GM21717 (cell line): ENCODE results near the gene ITGA6.
"Not testable (repeated sequence)": the region's sequence is repeated elsewhere in the genome, so short reads cannot be mapped to it uniquely, and the experiment has no call there.

ENCODE experiments used
- ATAC-seq: cut with Tn5 transposase; IDR thresholded peaks from one replicate; pipeline ENCODE4 v1.9.1; 2021; ENCODE audit warnings: mild to moderate bottlenecking, moderate library complexity; ENCODE audit not compliant: unreplicated experiment

The ITGA6 gene

DNA sequence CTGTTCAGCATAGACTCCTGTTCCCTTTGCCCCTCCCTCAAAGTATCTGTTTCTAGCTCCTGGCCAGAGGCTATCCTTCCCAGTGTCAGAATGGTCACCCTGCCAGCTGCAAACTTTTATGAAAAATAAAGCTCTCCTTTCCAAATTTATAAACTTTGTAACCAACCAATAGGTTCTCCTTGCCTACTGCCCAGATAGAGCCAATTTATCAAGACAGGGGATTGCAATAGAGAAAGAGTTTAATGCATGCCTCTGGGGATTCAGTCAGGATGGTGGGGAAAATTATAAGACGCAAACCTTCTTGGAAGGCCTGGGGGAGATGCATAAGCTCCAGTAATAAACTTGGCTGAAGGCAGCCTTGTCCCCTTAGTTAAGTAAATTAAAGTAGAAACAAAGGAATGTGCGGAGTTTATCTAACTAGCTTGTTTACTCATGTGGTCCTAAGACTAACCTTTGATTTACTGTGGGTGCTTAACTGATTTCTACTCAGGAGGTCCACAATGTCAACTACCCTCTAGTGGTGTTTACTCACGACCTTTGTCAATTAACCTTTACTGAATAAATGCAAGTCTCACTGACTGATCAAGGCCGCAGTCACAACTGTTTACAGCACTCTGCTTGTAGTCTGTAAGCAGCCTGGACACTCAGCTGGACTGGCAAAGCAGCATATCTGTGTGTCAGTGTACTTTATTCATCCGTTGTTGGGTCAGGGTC lies 85.6 kb downstream of the ITGA6 start:
- ATAC-seq, result no peak

DNA sequence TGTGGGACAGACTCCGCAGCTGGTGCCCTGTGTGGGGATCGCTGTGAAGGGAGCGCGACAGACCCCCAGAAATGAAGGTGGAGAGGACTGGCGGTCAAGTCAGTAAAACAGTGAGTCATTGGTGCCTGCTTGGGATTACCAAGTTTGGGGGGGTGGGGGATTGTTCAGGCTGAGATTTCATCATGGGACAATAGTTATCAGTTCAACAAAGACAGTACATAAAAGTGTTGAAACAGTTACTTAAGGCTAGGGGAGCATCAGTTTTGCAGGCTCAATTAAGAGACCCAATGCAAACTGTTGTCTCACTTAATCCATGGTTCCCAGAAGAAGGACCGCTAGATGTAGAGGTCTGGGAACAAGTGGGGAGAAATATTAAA lies 86.1 kb downstream of the ITGA6 start:
- ATAC-seq, result no peak

DNA sequence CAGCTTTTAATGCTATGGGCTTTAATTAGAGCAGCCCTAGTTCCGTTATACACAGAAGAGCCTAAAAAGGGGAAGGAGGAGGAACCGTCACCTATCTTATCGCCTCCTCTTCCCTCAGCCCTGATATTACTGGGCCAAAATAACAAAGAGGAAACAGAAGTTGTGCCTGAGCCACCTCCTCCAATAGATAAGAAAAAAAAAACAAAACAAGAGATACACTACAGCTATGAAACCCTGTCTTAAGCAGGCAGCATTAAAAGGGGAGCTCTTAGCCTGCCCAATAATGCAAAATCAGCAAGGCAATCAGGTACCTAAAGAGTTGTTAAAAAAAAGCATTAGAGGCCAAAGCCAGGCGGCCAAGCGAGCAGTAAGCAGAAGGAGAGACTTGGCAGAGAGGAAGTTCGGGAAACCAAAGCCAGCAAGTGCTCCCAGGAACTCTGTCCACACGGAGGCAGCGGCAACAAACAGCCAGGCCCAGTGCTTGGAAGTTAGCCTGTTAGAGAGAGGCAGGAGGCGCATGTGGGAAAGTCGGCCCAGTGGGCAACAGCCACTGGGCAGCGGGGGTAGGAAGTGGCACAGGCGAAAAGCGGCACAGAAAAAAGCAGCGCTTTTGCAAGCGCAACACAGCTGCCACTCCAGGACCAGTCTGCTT lies 86.7 kb downstream of the ITGA6 start:
- no peak for ATAC-seq

DNA sequence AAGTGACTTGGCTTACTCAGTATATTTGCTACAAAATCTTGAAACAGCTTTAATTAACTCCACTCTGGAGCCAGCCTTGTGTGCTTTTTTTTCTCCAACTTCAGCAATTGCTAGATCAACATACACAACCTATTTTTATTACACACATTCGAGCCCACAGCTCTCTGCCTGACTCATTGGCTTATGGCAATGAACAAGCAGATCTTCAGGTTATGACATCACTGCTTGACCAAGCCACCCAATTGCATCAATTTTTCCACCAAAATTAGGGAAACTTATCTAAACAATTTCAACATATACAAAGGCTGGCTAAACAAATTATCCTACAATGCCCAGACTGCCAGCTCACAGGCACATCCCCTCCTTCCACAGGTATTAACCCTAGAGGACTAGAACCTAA lies 88.9 kb downstream of the ITGA6 start:
- ATAC-seq, result no peak

DNA sequence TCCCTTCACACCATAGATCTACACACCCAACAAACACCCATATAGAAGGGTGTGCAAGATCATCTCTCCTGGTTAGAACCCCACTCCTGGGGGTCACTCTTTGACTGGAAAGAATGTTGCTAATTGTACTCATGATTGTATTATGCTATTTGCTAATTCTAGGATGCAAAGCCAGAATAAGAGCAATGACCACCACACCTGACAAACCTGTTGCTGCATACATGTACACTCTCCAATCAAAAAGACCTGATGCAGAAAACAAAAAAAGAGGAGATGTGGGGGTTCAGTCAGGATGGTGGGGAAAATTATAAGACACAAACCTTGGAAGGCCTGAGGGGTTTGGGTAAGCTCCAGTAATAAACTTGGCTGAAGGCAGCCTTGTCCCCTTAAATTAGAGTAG lies 91.6 kb downstream of the ITGA6 start:
- ATAC-seq, result no peak

DNA sequence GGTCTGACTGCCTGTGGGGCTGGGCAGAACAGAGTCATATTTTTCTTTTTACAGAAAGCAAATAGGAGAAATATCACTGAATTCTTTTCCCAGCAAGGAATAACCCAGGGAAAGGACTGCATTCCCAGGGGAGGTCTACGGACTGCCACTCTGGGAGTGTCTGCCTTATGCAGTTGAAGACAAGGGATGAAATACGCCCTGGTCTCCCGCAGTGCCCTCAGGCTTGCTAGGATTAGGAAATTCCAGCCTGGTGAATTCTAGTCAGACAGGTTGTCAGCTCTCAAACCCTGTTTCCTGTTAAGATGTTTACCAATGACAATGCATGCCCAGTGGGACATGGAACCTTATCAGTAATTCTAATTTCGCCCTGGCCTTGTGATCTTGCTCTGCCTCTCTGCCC lies 98.2 kb downstream of the ITGA6 start:
- ATAC-seq, result no peak

DNA sequence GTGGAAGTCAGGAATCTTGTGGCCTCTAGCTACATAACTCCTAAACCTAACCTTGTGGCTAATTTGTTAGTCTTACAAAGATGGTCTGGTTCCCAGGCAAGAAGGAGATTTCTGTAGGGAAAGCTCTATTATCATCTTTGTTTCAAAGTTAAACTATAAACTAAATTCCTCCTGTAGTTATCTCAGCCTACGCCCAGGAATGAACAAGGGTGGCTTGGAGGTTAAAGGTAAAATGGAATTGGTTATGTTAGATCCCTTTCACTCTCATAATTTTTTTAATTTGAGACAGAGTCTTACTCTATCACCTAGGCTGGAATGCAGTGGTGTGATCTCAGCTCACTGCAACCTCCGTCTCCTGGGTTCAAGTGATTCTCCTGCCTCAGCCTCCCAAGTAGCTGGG lies 103.9 kb downstream of the ITGA6 start:
- no peak for ATAC-seq

DNA sequence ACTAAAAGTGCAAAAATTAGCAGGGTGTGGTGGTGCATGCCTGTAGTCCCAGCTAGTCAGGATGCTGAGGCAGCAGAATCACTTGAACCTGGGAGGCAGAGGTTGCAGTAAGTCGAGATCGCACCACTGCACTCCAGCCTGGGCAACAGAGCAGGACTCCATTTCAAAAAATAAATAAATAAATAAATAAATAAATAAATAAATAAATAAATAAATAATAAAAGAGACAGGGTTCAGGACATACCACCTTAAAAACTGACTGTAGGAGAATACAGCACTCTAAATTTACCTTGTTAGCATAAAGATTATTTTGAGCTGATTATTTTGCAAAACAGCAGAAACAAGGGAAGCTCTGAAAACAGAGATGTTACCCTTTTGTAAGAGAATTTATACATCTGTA lies 105.1 kb downstream of the ITGA6 start:
- ATAC-seq, result not testable (repeated sequence)

DNA sequence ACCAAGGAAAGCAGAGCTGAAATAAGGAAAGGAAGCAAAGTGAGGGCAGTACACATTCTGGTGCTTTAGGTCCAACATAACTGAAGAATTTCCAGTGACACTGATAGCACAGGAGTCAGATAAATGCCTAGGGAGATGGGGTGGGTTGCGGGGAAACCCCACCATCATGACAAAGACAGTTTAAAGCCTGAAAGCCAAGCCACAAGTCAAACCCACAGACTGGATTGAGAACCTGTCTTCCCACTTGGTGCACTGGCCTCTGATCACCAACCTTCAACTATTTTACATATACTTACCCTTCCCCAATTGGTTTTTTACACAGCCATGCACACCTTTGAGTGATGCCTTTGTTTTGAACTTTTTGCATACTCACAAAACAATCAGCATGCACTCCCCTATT lies 106.3 kb downstream of the ITGA6 start:
- no peak for ATAC-seq

DNA sequence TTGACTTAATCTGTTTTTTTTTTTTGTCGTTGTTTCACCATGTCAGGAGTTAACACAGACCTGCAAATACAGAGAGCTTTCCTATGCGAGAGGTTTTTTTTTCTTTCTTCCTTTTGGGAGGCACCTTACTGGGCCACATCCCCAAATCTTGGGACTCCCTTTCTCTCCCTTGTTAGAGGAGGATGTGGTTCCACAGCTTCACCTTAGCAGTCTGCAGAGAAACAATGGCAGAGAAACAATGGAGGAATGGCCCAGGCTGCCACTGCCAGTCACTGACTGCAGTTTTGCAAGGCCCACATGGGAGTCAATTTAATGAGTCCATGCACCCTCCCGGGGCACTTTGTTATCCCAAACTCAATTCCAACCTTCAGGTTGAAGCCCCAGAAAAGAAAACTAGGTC lies 107.7 kb downstream of the ITGA6 start:
- no peak for ATAC-seq

DNA sequence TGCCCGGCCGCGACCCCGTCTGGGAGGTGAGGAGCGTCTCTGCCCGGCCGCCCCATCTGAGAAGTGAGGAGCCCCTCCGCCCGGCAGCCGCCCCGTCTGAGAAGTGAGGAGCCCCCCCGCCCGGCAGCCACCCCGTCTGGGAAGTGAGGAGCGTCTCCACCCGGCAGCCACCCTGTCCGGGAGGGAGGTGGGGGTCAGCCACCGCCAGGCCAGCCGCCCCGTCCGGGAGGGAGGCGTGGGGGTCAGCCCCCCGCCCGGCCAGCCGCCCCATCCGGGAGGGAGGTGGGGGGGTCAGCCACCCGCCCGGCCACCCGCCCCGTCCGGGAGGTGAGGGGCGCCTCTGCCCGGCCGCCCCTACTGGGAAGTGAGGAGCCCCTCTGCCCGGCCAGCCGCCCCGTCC lies 110.5 kb downstream of the ITGA6 start:
- ATAC-seq, result not testable (repeated sequence)

DNA sequence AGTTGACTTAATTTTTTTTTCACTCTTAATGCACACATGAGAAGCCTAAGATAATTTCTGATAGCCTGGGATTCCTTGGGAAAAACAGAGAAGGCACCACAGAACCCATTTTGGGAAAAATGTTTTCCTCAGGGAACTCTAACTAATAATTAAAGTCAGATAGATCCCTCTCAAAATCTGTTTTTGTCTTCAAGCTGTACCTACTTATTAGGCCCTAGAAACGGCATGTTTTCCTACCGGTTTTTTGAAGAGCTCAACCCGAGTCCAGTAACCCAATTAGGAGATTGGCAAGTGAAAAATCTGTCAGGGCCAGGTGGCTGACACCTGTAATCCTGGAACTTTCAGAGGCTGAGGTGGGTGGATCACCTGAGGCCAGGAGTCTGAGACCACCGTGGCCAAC lies 112.4 kb downstream of the ITGA6 start:
- ATAC-seq, result no peak

DNA sequence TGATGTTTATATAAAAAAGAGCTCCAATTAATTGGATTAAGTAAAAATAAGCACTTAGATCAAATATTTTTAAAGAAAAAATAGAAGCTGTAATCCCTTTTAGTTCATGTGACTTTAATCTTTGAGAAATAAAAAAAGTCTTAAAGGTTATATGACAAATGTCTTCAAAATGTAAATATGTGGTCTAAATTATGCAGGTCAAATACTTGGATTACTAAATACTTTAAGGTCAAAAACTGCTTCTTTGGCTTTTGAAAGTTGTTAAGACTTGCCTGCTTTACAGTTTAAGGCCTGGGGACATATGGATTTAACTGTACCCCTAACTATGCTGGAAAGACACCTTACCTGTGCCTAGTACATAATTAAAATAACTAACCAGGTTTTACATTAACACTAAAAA lies 113.0 kb downstream of the ITGA6 start:
- ATAC-seq, result no peak

DNA sequence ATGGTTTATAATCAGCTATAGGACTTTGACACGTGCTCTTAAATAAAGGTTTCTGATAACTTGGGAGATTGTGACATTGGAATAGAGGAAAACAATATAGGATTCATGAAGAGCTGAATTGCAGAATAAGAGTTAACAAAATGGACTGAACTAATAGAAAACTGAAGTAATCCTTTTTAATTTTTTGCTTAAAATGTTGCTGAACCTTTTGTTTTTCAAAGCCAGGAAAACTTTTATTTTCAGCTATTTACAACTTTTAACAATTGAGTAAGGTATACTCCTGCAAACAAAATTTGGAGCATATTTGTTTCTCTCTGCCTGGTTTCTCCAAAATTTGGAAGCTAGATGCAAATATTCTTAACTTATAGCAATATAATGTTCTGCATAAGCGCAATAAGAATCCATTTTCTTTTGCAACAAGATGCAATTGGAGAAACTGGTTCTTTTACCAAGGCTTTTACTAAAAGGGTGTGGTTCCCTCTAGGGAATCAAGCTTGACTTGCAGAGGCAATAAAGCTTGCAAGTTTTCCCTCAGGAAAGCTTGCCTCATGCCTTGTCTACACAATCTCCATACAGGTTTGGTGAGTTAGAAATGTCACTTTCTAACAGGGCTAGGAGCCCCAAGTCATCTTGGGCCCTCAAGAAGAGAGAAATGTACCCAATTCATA lies 118.2 kb downstream of the ITGA6 start:
- ATAC-seq, result no peak

DNA sequence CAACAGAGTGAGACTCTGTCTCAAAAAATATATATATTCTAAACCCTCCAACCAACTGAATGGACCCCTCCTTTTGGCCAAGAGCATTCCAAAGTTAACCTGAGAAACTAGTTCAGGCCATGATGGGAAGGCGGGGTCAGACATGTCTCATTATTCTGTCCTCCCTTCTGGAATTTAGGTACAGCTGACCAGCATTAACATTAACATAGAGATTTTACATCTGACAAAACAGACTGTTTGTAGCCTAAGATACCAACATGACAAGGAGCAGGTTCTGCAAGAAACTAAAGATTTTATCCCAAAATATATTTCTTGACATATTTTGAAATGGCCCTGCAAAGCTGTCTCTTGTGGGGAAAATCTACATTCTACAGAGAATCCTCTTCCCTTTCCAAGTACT lies 121.7 kb downstream of the ITGA6 start:
- ATAC-seq, result no peak

DNA sequence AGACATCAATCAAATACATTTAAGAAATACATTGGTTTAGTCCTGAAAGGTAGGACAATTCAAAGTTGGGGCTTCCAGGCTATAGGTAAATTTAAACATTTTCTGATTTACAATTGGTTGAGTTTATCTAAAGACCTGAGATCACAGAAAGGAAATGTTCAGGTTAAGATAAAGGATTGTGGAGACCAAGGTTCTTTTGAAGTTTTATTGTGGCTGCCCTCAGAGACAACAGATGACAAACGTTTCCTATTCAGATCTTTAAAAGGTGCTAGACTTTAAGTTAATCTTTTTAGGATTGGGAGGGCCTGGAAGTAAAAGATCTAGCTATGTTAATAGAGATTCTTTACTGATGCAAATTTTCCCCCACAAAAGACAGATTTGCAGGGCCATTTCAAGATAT lies 122.4 kb downstream of the ITGA6 start:
- not testable (repeated sequence) for ATAC-seq

DNA sequence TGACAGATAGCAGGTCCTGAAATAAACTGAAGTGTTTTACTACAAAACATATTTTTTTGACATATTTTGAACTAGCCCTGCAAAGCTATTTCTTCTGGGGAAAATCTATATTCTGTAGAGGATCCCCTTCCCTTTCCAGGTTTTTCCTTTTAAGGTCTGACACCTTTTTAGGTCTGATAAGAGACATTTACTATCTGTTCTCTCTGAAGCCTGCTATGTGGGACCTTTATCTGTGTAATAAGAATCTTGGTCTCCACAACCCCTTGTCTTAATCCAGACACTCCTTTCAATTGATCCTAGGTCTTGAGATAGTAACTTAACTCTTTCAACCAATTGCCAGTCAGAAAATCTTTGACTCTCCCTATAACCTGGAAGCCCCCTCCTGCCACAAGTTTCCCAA lies 123.0 kb downstream of the ITGA6 start:
- ATAC-seq, result no peak

DNA sequence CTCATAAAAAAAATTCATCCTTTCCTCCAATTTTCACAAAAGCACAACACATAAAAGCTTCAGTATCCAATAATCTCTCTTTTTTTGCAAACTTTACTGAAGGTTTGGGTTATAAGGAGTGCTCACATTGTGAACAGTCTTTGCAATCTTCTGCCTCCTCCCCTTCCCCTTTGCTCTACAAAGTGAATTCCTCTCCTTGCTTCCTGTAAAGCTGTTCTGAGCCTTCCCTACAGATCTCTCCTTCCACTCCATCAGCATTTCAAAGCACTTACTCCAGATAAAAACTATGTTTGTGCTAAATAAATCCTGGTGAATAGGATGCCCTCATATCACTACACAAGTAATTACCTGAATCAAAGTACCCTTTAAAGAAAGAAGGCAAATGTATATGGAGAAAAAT lies 123.9 kb downstream of the ITGA6 start:
- ATAC-seq, result no peak

DNA sequence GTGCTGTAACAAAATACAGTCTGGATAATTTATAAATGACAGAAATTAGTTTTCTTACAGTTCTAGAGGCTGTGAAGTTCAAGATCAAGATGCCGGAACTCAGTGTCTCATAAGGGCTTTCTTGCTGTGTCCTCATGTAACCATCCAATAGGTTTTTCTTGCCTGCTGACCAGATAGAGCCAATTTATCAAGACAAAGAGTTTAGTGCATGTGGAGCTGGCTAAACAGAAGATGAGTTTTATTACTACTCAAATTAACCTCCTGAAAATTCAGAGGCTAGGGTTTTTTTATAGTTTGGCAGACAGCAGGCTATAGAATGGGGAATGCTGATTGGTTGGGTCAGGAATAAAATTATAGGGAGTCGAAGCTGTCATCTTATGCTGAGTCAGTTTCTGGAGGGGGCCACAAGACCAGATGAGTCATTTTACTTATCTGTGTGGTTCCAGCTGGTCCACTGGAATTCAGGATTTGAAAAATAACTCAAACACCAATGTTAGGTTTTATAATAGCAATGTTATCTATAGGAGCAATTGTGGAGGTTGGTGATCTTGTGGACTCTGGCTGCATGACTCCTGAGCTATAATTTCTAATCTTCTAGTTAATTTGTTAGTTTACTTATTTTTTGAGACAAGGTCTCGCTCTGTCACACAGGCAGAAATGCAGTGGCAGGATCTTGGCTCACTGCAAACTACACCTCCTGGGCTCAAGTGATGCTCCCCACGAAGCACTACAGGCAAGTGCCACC lies 125.3 kb downstream of the ITGA6 start:
- ATAC-seq, result no peak

DNA sequence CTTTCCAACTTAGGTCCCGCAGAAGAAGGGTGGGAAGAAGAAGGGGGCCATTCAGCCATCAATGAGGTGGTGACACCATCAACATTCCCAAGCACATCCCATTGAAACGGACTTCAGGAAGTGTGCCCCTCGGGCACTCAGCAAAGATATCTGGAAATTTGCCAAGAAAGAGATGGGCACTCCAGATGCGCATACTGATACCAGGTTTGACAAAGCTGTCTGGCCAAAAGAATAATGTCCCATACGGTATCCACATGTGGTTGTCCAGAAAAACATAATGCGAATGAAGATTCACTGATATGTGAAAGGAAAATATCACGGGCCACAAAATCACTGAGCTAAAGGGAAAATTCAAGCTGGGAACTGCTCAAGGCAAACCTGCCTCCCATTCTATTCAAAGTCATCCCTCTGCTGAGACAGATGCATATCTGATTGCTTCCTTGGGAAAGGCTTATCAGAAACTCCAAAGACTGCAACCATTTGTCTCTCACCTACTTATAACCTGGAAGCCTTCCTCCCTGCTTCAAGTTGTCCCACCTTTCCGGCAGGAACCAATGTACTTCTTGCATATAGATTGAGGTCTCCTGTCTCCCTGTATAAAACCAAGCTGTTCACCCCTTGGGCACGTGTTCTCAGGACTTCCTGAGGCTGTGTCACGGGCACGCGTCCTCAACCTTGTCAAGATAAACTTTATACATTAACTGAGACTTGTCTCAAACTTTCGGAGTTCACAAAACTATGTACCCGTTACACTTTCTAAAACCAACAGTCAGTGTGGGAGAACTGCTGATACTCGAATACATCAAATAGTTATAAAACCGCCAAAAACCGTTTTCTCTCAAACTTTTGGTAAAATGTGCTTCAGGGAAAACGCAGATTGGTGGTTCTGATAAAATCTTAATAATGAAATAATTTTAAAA lies 127.2 kb downstream of the ITGA6 start:
- ATAC-seq, result no peak

DNA sequence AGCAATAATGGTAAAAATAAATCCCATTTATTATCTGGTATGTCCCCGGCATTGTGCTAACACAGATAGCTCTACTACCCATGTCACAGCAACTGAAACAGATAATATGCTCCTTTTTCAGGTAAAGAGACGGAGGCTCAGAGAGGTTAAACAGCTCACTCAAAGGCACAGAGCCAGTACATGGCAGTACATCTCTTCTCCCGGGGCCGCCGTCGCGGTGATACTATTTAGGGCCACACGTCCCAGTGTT lies 127.8 kb downstream of the ITGA6 start:
- ATAC-seq, result peak; percentile 11
